PFSK-1 (cell line): ENCODE data around the gene SEMA4D.

Source experiments
- FOXP2 ChIP-seq: optimal IDR thresholded peaks from 2 replicates; pipeline ENCODE3; 2011; ENCODE audit warnings: borderline replicate concordance, control low read depth, inconsistent platforms; ENCODE audit not compliant: insufficient read depth; ENCODE audit errors: extremely low read length, extremely low read depth
- POLR2AphosphoS5 ChIP-seq: IDR thresholded peaks from 2 replicates; pipeline ENCODE4 v1.6.1; 2012; ENCODE audit warnings: low read depth, mild to moderate bottlenecking, control low read depth, low read length, moderate library complexity
- REST ChIP-seq, 2 experiments: IDR thresholded peaks; 2 replicates each; pipeline versions ENCODE4 v1.6.1 to v1.8.0; 2011 to 2012; ENCODE audit warnings: low read depth in 2 of 2, low read length in 2 of 2, control low read depth in 1 of 2, inconsistent platforms in 1 of 2, mild to moderate bottlenecking in 1 of 2, moderate library complexity in 1 of 2; ENCODE audit not compliant: insufficient read depth in 1 of 2
- SIN3A ChIP-seq: IDR thresholded peaks from 2 replicates; pipeline ENCODE4 v1.6.1; 2012; ENCODE audit warnings: mild to moderate bottlenecking, low read length, moderate library complexity, borderline replicate concordance; ENCODE audit not compliant: insufficient read depth
- TAF1 ChIP-seq: IDR thresholded peaks from 2 replicates; pipeline ENCODE4 v1.6.1; 2012; ENCODE audit warnings: low read length, control low read depth, borderline replicate concordance; ENCODE audit not compliant: insufficient read depth

Gene SEMA4D

GRCh38 chr9:89352874-89353649 lies 144.9 kb downstream of the SEMA4D start:
- TF ChIP-seq FOXP2, result no peak
- no peak for TF ChIP-seq POLR2AphosphoS5
- no peak for TF ChIP-seq SIN3A
- no peak for TF ChIP-seq TAF1
- no peak for TF ChIP-seq REST (IDR thresholded peaks at IDR 0.05; ENCODE audit: insufficient read depth in 1 of 2, low read depth in 2 of 2, low read length in 2 of 2)

- TF ChIP-seq REST (IDR thresholded peaks at IDR 0.05; ENCODE audit: insufficient read depth in 1 of 2, low read depth in 2 of 2, low read length in 2 of 2), result no peak
- TF ChIP-seq TAF1, result no peak
- no peak for TF ChIP-seq POLR2AphosphoS5
- TF ChIP-seq SIN3A, result no peak
- no peak for TF ChIP-seq FOXP2
Observed at GRCh38 chr9:89352451-89352850, 145.5 kb downstream of the SEMA4D start.

GRCh38 chr9:89351584-89352300 lies 146.2 kb downstream of the SEMA4D start:
- TF ChIP-seq SIN3A (no peak), POLR2AphosphoS5 (no peak), REST (IDR thresholded peaks at IDR 0.05; ENCODE audit: insufficient read depth in 1 of 2, low read depth in 2 of 2, low read length in 2 of 2) (no peak), FOXP2 (no peak), TAF1 (no peak)

- TF ChIP-seq SIN3A, result no peak
- TF ChIP-seq REST (IDR thresholded peaks at IDR 0.05; ENCODE audit: insufficient read depth in 1 of 2, low read depth in 2 of 2, low read length in 2 of 2), result no peak
- TF ChIP-seq POLR2AphosphoS5, result no peak
Observed at GRCh38 chr9:89350988-89351557, 146.8 kb downstream of the SEMA4D start.

GRCh38 chr9:89349607-89350006 lies 148.3 kb downstream of the SEMA4D start:
- no peak for TF ChIP-seq TAF1
- TF ChIP-seq FOXP2, result no peak
- no peak for TF ChIP-seq REST (IDR thresholded peaks at IDR 0.05; ENCODE audit: insufficient read depth in 1 of 2, low read depth in 2 of 2, low read length in 2 of 2)
- TF ChIP-seq SIN3A, result no peak
- TF ChIP-seq POLR2AphosphoS5, result no peak
